ENCODE measurements around the gene PRKCQ.
A peak's percentile ranks its signal among the peaks of the same experiment; 100 is the strongest.

The PRKCQ gene

GRCh38 chr10:6580279-6581029 lies 378 bp upstream of the PRKCQ start:
- H3K9ac ChIP-seq (ENCODE audit: low read depth, low read length) = peak overlapping the region; percentile 74
- peak overlapping the region; percentile 78 for H3K4me3 ChIP-seq (ENCODE audit: low read depth, low read length)
- peaks cover 15% of the 10 kb centered on the region for H3K27me3 ChIP-seq (ENCODE audit: control insufficient read depth, insufficient read depth, low read length)
- H3K36me3 ChIP-seq (ENCODE audit: control insufficient read depth, insufficient read depth, low read length) = peaks cover 7% of the 10 kb centered on the region
- no peaks in the 10 kb centered on the region for H3K9me3 ChIP-seq (ENCODE audit: control insufficient read depth, insufficient read depth, low read length)
- peaks cover 3% of the 10 kb centered on the region for H3K4me1 ChIP-seq (ENCODE audit: control insufficient read depth, insufficient read depth, low read length)

- H3K4me1 ChIP-seq (ENCODE audit: control insufficient read depth, insufficient read depth, low read length) = peaks cover 3% of the 10 kb centered on the region
- H3K27me3 ChIP-seq (ENCODE audit: control insufficient read depth, insufficient read depth, low read length) = peaks cover 15% of the 10 kb centered on the region
- peak overlapping the region; percentile 70 for H3K4me3 ChIP-seq (ENCODE audit: low read depth, low read length)
- H3K36me3 ChIP-seq (ENCODE audit: control insufficient read depth, insufficient read depth, low read length) = peaks cover 7% of the 10 kb centered on the region
- peak overlapping the region; percentile 57 for H3K9ac ChIP-seq (ENCODE audit: low read depth, low read length)
- no peaks in the 10 kb centered on the region for H3K9me3 ChIP-seq (ENCODE audit: control insufficient read depth, insufficient read depth, low read length)
Measured at GRCh38 chr10:6579183-6579903, 733 bp downstream of the PRKCQ start.

GRCh38 chr10:6578795-6579182 lies 1.3 kb downstream of the PRKCQ start:
- peaks cover 7% of the 10 kb centered on the region for H3K36me3 ChIP-seq (ENCODE audit: control insufficient read depth, insufficient read depth, low read length)
- H3K4me1 ChIP-seq (ENCODE audit: control insufficient read depth, insufficient read depth, low read length) = peaks cover 3% of the 10 kb centered on the region
- peak overlapping the region; percentile 41 for H3K9ac ChIP-seq (ENCODE audit: low read depth, low read length)
- no peaks in the 10 kb centered on the region for H3K9me3 ChIP-seq (ENCODE audit: control insufficient read depth, insufficient read depth, low read length)
- peak overlapping the region; percentile 70 for H3K4me3 ChIP-seq (ENCODE audit: low read depth, low read length)
- peaks cover 15% of the 10 kb centered on the region for H3K27me3 ChIP-seq (ENCODE audit: control insufficient read depth, insufficient read depth, low read length)

GRCh38 chr10:6578251-6578771 lies 1.8 kb downstream of the PRKCQ start:
- Histone ChIP-seq H3K4me3 (ENCODE audit: low read depth, low read length) (peak overlapping the region; percentile 70), H3K36me3 (ENCODE audit: control insufficient read depth, insufficient read depth, low read length) (peaks cover 7% of the 10 kb centered on the region), H3K9ac (ENCODE audit: low read depth, low read length) (no peak overlapping the region), H3K27me3 (ENCODE audit: control insufficient read depth, insufficient read depth, low read length) (peaks cover 15% of the 10 kb centered on the region), H3K9me3 (ENCODE audit: control insufficient read depth, insufficient read depth, low read length) (no peaks in the 10 kb centered on the region), H3K4me1 (ENCODE audit: control insufficient read depth, insufficient read depth, low read length) (peaks cover 3% of the 10 kb centered on the region)

- no peaks in the 10 kb centered on the region for H3K9me3 ChIP-seq (ENCODE audit: control insufficient read depth, insufficient read depth, low read length)
Measured at GRCh38 chr10:6576326-6576725, 3.8 kb downstream of the PRKCQ start.

GRCh38 chr10:6574664-6575176 lies 5.4 kb downstream of the PRKCQ start:
- Histone ChIP-seq H3K9ac (ENCODE audit: low read depth, low read length) (no peak overlapping the region), H3K27me3 (ENCODE audit: control insufficient read depth, insufficient read depth, low read length) (peaks cover 15% of the 10 kb centered on the region), H3K4me3 (ENCODE audit: low read depth, low read length) (no peak overlapping the region), H3K4me1 (ENCODE audit: control insufficient read depth, insufficient read depth, low read length) (no peaks in the 10 kb centered on the region), H3K36me3 (ENCODE audit: control insufficient read depth, insufficient read depth, low read length) (no peaks in the 10 kb centered on the region), H3K9me3 (ENCODE audit: control insufficient read depth, insufficient read depth, low read length) (no peaks in the 10 kb centered on the region)

More at GRCh38 chr10:6576326-6576725, 3.8 kb downstream of the PRKCQ start:
- Histone ChIP-seq H3K9ac (ENCODE audit: low read depth, low read length) (no peak overlapping the region), H3K4me1 (ENCODE audit: control insufficient read depth, insufficient read depth, low read length) (no peaks in the 10 kb centered on the region), H3K4me3 (ENCODE audit: low read depth, low read length) (no peak overlapping the region), H3K36me3 (ENCODE audit: control insufficient read depth, insufficient read depth, low read length) (no peaks in the 10 kb centered on the region), H3K27me3 (ENCODE audit: control insufficient read depth, insufficient read depth, low read length) (peaks cover 15% of the 10 kb centered on the region)

- H3K4me3 ChIP-seq (ENCODE audit: low read depth, low read length) = no peak overlapping the region
- H3K36me3 ChIP-seq (ENCODE audit: control insufficient read depth, insufficient read depth, low read length) = no peaks in the 10 kb centered on the region
- no peaks in the 10 kb centered on the region for H3K4me1 ChIP-seq (ENCODE audit: control insufficient read depth, insufficient read depth, low read length)
- H3K9ac ChIP-seq (ENCODE audit: low read depth, low read length) = no peak overlapping the region
- H3K9me3 ChIP-seq (ENCODE audit: control insufficient read depth, insufficient read depth, low read length) = no peaks in the 10 kb centered on the region
- H3K27me3 ChIP-seq (ENCODE audit: control insufficient read depth, insufficient read depth, low read length) = no peaks in the 10 kb centered on the region
Measured at GRCh38 chr10:6570893-6571292, 9.2 kb downstream of the PRKCQ start.

GRCh38 chr10:6569259-6569658 lies 10.8 kb downstream of the PRKCQ start:
- no peak overlapping the region for H3K9ac ChIP-seq (ENCODE audit: low read depth, low read length)
- H3K36me3 ChIP-seq (ENCODE audit: control insufficient read depth, insufficient read depth, low read length) = no peaks in the 10 kb centered on the region
- no peaks in the 10 kb centered on the region for H3K4me1 ChIP-seq (ENCODE audit: control insufficient read depth, insufficient read depth, low read length)
- H3K9me3 ChIP-seq (ENCODE audit: control insufficient read depth, insufficient read depth, low read length) = no peaks in the 10 kb centered on the region
- H3K4me3 ChIP-seq (ENCODE audit: low read depth, low read length) = no peak overlapping the region
- H3K27me3 ChIP-seq (ENCODE audit: control insufficient read depth, insufficient read depth, low read length) = no peaks in the 10 kb centered on the region

GRCh38 chr10:6567884-6568283 lies 12.2 kb downstream of the PRKCQ start:
- H3K9ac ChIP-seq (ENCODE audit: low read depth, low read length) = no peak overlapping the region
- H3K27me3 ChIP-seq (ENCODE audit: control insufficient read depth, insufficient read depth, low read length) = no peaks in the 10 kb centered on the region
- H3K4me3 ChIP-seq (ENCODE audit: low read depth, low read length) = no peak overlapping the region
- no peaks in the 10 kb centered on the region for H3K4me1 ChIP-seq (ENCODE audit: control insufficient read depth, insufficient read depth, low read length)
- H3K9me3 ChIP-seq (ENCODE audit: control insufficient read depth, insufficient read depth, low read length) = no peaks in the 10 kb centered on the region
- H3K36me3 ChIP-seq (ENCODE audit: control insufficient read depth, insufficient read depth, low read length) = no peaks in the 10 kb centered on the region

- H3K4me1 ChIP-seq (ENCODE audit: control insufficient read depth, insufficient read depth, low read length) = no peaks in the 10 kb centered on the region
- H3K9ac ChIP-seq (ENCODE audit: low read depth, low read length) = no peak overlapping the region
- H3K36me3 ChIP-seq (ENCODE audit: control insufficient read depth, insufficient read depth, low read length) = no peaks in the 10 kb centered on the region
- no peaks in the 10 kb centered on the region for H3K9me3 ChIP-seq (ENCODE audit: control insufficient read depth, insufficient read depth, low read length)
- H3K27me3 ChIP-seq (ENCODE audit: control insufficient read depth, insufficient read depth, low read length) = no peaks in the 10 kb centered on the region
- H3K4me3 ChIP-seq (ENCODE audit: low read depth, low read length) = no peak overlapping the region
Measured at GRCh38 chr10:6567203-6567703, 12.8 kb downstream of the PRKCQ start.

- Histone ChIP-seq H3K9me3 (ENCODE audit: control insufficient read depth, insufficient read depth, low read length) (no peaks in the 10 kb centered on the region), H3K4me3 (ENCODE audit: low read depth, low read length) (no peak overlapping the region), H3K9ac (ENCODE audit: low read depth, low read length) (no peak overlapping the region), H3K36me3 (ENCODE audit: control insufficient read depth, insufficient read depth, low read length) (no peaks in the 10 kb centered on the region), H3K4me1 (ENCODE audit: control insufficient read depth, insufficient read depth, low read length) (no peaks in the 10 kb centered on the region), H3K27me3 (ENCODE audit: control insufficient read depth, insufficient read depth, low read length) (no peaks in the 10 kb centered on the region)
Measured at GRCh38 chr10:6565588-6565987, 14.5 kb downstream of the PRKCQ start.

Measured in iPS-15b (cell line).